Activated CD8-positive, alpha-beta T cell treated with anti-CD3 and anti-CD28 coated beads for 36 hours (primary cell): ENCODE results near the gene SLC25A26. TPM values are rescaled to one million over a fixed set of nuclear protein-coding genes. Genes with fewer than 3 reads are reported as not detected.

ENCODE experiments used
- ATAC-seq: fragments of 200-7000 bp; cut with Tn5 transposase; one replicate; pipeline ENCODE4 v1.10.0; 2021; ENCODE audit warnings: mild to moderate bottlenecking, moderate library complexity
- CTCF ChIA-PET: fragments of 350-600 bp; sonication (Branson Sonifier 250); formaldehyde crosslinking; loops from one replicate; lab custom pipeline; 2021; ENCODE audit warnings: antibody characterized with exemption; lab: Charles Lee
- POLR2A ChIA-PET: fragments of 350-600 bp; sonication (Branson Sonifier 250); formaldehyde crosslinking; loops from one replicate; lab custom pipeline; 2021; ENCODE audit warnings: antibody characterized with exemption; lab: Charles Lee
- DNase-seq: peaks from one replicate; pipeline ENCODE4 v3.0.0-alpha.2; 2020
- H3K27ac Mint-ChIP-seq: one replicate; pipeline ENCODE4 v1.8.0; 2021; ENCODE audit warnings: mild to moderate bottlenecking, mixed read lengths
- H3K27me3 Mint-ChIP-seq: one replicate; pipeline ENCODE4 v1.8.0; 2021; ENCODE audit warnings: mixed read lengths
- H3K36me3 Mint-ChIP-seq: one replicate; pipeline ENCODE4 v1.8.0; 2021; ENCODE audit warnings: low read depth, mixed read lengths
- H3K4me1 Mint-ChIP-seq: one replicate; pipeline ENCODE4 v1.8.0; 2021; ENCODE audit warnings: low read depth, mixed read lengths
- H3K4me3 Mint-ChIP-seq: one replicate; pipeline ENCODE4 v1.8.0; 2021; ENCODE audit warnings: mild to moderate bottlenecking, moderate library complexity, mixed read lengths
- H3K9me3 Mint-ChIP-seq: one replicate; pipeline ENCODE4 v1.8.0; 2021; ENCODE audit warnings: mixed read lengths
- intact Hi-C: fragments of 100-400 bp; cut with micrococcal nuclease; formaldehyde crosslinking; loops from one replicate; pipeline ENCODE4 v1.10.0; 2022
- total RNA-seq, 2 experiments: library from RNA; stranded (reverse); gene quantifications; one replicate each; pipeline ENCODE4 v1.2.3, GENCODE V29; 2021
- TF ChIP-seq, protein P1 (sequence below): fragments of 200-600 bp; IDR thresholded peaks from one replicate; pipeline ENCODE4 v1.8.0; 2022; ENCODE audit warnings: antibody characterized with exemption, mild to moderate bottlenecking

SLC25A26 gene
- total RNA-seq, 2 experiments from 2014 or later, result 28.5 to 31.0 TPM

DNA sequence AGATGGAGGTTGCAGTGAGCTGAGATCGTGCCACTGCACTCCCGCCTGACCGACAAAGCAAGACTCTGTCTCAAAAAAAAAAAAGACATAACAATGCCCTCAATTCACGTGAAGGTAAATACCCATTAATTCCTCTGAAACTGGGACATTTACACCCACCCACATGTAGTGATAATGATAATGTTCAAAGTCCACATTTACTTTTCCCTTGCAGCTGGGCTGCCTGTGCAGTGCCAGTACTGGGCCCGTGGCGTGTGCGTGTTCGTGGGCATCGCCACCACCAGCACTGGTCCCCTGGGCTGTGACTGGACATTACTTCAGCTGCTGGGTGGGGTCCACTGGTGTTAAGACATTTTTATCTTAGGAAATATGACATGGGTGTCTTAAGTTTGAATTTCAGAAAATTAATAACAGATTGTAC is 123.6 kb downstream of the SLC25A26 start:
- ChIA-PET CTCF (interaction anchor here (1.3 to 1.8 kb wide), 2 partner anchors 33 to 67 kb away, joined by 4 read pairs; no protein-coding TSS in a partner anchor), POLR2A (no interaction called here)
- peaks cover 21% of the 10 kb centered on the region for H3K36me3 Mint-ChIP-seq
- DNase-seq (no peak), ATAC-seq (no peak)
- no peaks in the 10 kb centered on the region for H3K27me3 Mint-ChIP-seq
- no peak overlapping the region for H3K4me3 Mint-ChIP-seq
- H3K9me3 Mint-ChIP-seq, result peaks cover 3% of the 10 kb centered on the region
- H3K4me1 Mint-ChIP-seq, result peaks cover 5% of the 10 kb centered on the region
- no peak overlapping the region for H3K27ac Mint-ChIP-seq
- TF ChIP-seq, protein P1, sequence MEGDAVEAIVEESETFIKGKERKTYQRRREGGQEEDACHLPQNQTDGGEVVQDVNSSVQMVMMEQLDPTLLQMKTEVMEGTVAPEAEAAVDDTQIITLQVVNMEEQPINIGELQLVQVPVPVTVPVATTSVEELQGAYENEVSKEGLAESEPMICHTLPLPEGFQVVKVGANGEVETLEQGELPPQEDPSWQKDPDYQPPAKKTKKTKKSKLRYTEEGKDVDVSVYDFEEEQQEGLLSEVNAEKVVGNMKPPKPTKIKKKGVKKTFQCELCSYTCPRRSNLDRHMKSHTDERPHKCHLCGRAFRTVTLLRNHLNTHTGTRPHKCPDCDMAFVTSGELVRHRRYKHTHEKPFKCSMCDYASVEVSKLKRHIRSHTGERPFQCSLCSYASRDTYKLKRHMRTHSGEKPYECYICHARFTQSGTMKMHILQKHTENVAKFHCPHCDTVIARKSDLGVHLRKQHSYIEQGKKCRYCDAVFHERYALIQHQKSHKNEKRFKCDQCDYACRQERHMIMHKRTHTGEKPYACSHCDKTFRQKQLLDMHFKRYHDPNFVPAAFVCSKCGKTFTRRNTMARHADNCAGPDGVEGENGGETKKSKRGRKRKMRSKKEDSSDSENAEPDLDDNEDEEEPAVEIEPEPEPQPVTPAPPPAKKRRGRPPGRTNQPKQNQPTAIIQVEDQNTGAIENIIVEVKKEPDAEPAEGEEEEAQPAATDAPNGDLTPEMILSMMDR, result no peak
- intact Hi-C loops, result no loop called here

DNA sequence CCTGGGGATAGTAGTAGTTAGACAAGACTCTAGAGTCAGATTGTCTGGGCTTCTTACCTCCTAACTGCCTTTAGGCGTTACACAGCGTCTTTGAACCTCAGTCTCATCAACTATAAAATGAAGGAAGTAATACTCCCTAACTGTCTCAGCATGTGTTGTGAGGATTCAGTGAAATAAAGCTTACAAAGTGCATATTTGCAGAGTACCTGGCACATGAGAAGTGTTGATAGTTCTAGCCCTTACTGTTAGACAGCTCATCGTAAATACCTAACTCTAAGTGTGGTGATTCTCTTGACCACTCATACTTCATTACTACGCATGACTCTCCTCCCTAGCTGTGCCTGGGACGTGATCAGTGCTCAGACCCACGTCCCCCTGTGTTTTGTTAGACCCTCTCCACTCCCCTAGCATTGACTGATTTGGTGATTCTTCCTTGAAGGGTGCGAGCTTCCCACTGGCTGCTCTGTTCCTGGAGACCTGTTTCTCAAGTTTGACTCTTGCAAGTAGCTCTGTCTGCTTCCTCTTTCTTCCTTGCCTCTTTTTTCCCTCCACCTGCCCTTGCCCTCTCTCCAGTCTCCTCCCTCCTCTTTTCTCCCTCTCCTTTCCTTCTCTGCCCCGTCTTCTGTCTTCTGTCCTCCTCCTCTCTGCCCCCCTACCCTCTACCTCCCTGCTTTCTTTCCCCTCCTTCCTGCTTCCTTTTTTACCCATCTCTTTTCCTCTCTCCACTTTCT is 124.2 kb downstream of the SLC25A26 start:
- TF ChIP-seq, protein P1, result no peak
- Mint-ChIP-seq H3K4me3 (no peak overlapping the region), H3K4me1 (no peaks in the 10 kb centered on the region), H3K9me3 (peaks cover 3% of the 10 kb centered on the region), H3K27me3 (no peaks in the 10 kb centered on the region), H3K36me3 (peaks cover 21% of the 10 kb centered on the region), H3K27ac (no peak overlapping the region)
- intact Hi-C loops, result no loop called here
- ChIA-PET CTCF (interaction anchor here (1.3 to 1.8 kb wide), 2 partner anchors 33 to 68 kb away, joined by 4 read pairs; no protein-coding TSS in a partner anchor), POLR2A (no interaction called here)
- no peak for DNase-seq
- no peak for ATAC-seq

DNA sequence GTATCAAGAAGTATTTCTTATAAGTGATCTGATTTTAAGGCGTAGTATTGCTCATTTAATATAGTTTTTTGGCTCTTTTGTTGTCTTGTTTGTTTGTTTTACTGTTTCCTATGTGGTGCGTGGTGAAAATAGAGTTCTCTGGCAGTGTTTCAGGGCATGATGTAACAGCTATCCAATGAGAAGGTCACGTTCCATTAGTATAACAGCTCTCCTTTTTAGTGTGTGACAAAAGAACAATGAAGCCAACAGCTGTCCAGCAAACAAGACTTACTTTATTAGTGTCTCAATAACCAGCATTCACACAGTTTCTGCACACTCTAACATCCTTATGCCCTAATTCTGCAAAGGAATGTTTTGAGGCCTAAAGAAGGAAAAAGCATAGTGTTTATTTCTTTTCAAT is 127.9 kb downstream of the SLC25A26 start:
- Mint-ChIP-seq H3K4me1 (no peaks in the 10 kb centered on the region), H3K27ac (no peak overlapping the region), H3K9me3 (peaks cover 3% of the 10 kb centered on the region), H3K27me3 (no peaks in the 10 kb centered on the region), H3K4me3 (no peak overlapping the region), H3K36me3 (peaks cover 21% of the 10 kb centered on the region)
- ChIA-PET CTCF (no interaction called here), POLR2A (no interaction called here)
- TF ChIP-seq, protein P1, result no peak
- ATAC-seq (no peak), DNase-seq (no peak)
- intact Hi-C loops, result no loop called here

DNA sequence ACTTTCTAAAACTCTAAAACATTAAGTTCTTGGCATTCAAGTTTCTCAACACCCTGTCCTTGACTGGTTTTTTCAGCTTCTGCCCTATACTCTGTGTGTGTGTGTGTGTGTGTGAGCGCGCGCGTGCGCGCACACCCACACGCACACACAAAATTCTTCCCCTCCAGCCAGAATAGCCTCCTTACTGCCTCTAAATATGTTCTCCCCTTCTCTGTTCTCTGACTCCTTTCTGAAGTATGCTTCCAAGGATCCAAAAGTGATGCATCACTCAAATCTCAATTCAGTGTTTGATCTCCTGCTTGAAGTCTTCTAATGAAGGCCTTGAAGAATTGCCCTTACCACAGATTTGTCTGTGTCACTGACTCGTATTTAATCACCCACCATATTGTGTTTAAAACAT is 129.8 kb downstream of the SLC25A26 start:
- TF ChIP-seq, protein P1, result no peak
- ATAC-seq (no peak), DNase-seq (no peak)
- Mint-ChIP-seq H3K27me3 (no peaks in the 10 kb centered on the region), H3K4me3 (no peak overlapping the region), H3K9me3 (peaks cover 3% of the 10 kb centered on the region), H3K27ac (no peak overlapping the region), H3K36me3 (peaks cover 20% of the 10 kb centered on the region), H3K4me1 (peaks cover 8% of the 10 kb centered on the region)
- intact Hi-C loops, result no loop called here
- ChIA-PET POLR2A (no interaction called here), CTCF (interaction anchor here (0.9 to 1.7 kb wide), 2 partner anchors 9 to 118 kb away, joined by 3 read pairs; no protein-coding TSS in a partner anchor)

DNA sequence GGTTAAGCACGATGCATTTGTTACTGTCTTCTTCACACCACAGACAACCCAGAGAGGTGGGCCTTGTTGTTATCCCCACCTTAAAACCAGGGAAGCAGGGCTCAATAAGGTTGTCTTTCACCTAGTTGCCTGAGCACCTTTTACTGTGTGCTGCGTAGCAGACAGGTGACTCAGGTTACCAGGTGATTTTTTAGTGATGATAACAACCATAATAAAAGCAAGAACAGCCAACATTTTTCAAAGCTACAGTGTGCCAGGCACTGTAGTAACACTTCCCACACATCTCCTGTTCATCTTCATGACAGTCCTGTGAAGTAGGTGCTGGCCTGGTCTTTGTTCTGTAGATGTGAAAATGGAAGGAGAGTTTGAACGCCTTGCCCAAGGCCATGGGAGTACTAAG is 132.2 kb downstream of the SLC25A26 start:
- POLR2A ChIA-PET, result no interaction called here
- H3K4me1 Mint-ChIP-seq, result peaks cover 10% of the 10 kb centered on the region
- intact Hi-C loops, result no loop called here
- H3K4me3 Mint-ChIP-seq, result no peak overlapping the region
- H3K27ac Mint-ChIP-seq, result no peak overlapping the region
- H3K9me3 Mint-ChIP-seq, result no peaks in the 10 kb centered on the region
- peaks cover 5% of the 10 kb centered on the region for H3K36me3 Mint-ChIP-seq
- CTCF ChIA-PET, result interaction anchor here (1.6 kb wide), 2 partner anchors 76 to 99 kb away, joined by 4 to 5 read pairs; no protein-coding TSS in a partner anchor
- no peaks in the 10 kb centered on the region for H3K27me3 Mint-ChIP-seq
- no peak for ATAC-seq
- DNase-seq, result no peak
- TF ChIP-seq, protein P1, result no peak
